H1 (cell line): Measurements from ENCODE around the gene SNED1. TPM values are rescaled to one million over a fixed set of nuclear protein-coding genes. Genes with fewer than 3 reads are reported as not detected.

ENCODE experiments used
- CTCF ChIA-PET: fragments of 300-600 bp; sonication (Branson Sonifier 250); formaldehyde crosslinking; loops from one replicate; lab custom pipeline; 2021; ENCODE audit not compliant: partially characterized antibody; lab: Charles Lee
- POLR2A ChIA-PET: fragments of 300-600 bp; sonication (Branson Sonifier 250); formaldehyde crosslinking; loops from one replicate; lab custom pipeline; 2021; ENCODE audit warnings: inconsistent platforms; ENCODE audit not compliant: partially characterized antibody; lab: Charles Lee
- DNase-seq, 2 experiments: peaks; one replicate each; pipeline versions ENCODE4 v3.0.0 to v3.0.0-alpha.2; 2010 to 2022; ENCODE audit warnings: low spot score in 2 of 2, low read depth in 1 of 2, mixed read lengths in 1 of 2
- FAIRE-seq: peaks from 2 replicates; lab custom pipeline; 2011; peaks lifted over from hg19 to GRCh38; lab: Jason Lieb, UNC
- H2AFZ ChIP-seq: 2 replicates; pipeline ENCODE4 v1.8.1; 2012; ENCODE audit warnings: low read length, inconsistent platforms
- H2AK5ac ChIP-seq: 2 replicates; pipeline ENCODE4 v1.6.1; 2013; ENCODE audit warnings: low read depth, low read length
- H2BK120ac ChIP-seq: replicated peaks from 2 replicates; pipeline ENCODE3; 2013; ENCODE audit warnings: low read depth, low read length, inconsistent platforms
- H2BK12ac ChIP-seq: 2 replicates; pipeline ENCODE4 v1.6.1; 2013; ENCODE audit warnings: low read depth, low read length
- H2BK15ac ChIP-seq: 2 replicates; pipeline ENCODE4 v1.6.1; 2013; ENCODE audit warnings: low read length
- H2BK20ac ChIP-seq: 2 replicates; pipeline ENCODE4 v1.6.1; 2013; ENCODE audit warnings: low read length
- H2BK5ac ChIP-seq: 2 replicates; pipeline ENCODE4 v1.6.1; 2013; ENCODE audit warnings: low read depth, low read length
- H3K14ac ChIP-seq: 2 replicates; pipeline ENCODE4 v1.6.1; 2013; ENCODE audit warnings: inconsistent platforms; ENCODE audit not compliant: insufficient read length
- H3K18ac ChIP-seq: 2 replicates; pipeline ENCODE4 v1.6.1; 2013; ENCODE audit warnings: low read length; ENCODE audit errors: extremely low read depth
- H3K23ac ChIP-seq: 2 replicates; pipeline ENCODE4 v1.6.1; 2013; ENCODE audit warnings: inconsistent platforms; ENCODE audit not compliant: insufficient read length
- H3K23me2 ChIP-seq: 2 replicates; pipeline ENCODE4 v1.6.1; 2013; ENCODE audit warnings: low read depth, low read length
- H3K27ac ChIP-seq: 2 replicates; pipeline ENCODE4 v1.6.1; 2011; ENCODE audit warnings: low read depth, low read length, inconsistent platforms
- H3K27me3 ChIP-seq, 4 experiments: replicated peaks in 1 of 4; 1 replicate in 1 of 4; 2 replicates in 3 of 4; pipeline versions ENCODE4 v1.6.1 to v1.8.1; 2011 to 2013; ENCODE audit warnings: low read length in 3 of 4, mild to moderate bottlenecking in 3 of 4, inconsistent platforms in 2 of 4, mixed read lengths in 2 of 4, moderate library complexity in 1 of 4; ENCODE audit not compliant: control insufficient read depth in 3 of 4, insufficient read depth in 3 of 4; ENCODE audit errors: extremely low read depth in 1 of 4
- H3K36me3 ChIP-seq, 4 experiments: 2 replicates each; pipeline versions ENCODE4 v1.6.1 to v1.8.1; 2011 to 2013; ENCODE audit warnings: mild to moderate bottlenecking in 4 of 4, low read length in 3 of 4, moderate library complexity in 2 of 4, control low read depth in 1 of 4, inconsistent platforms in 1 of 4; ENCODE audit not compliant: insufficient read depth in 4 of 4, control insufficient read depth in 2 of 4
- H3K4ac ChIP-seq: replicated peaks from 2 replicates; pipeline ENCODE3; 2013; ENCODE audit warnings: low read length, low read depth, mixed read lengths, inconsistent platforms; ENCODE audit not compliant: insufficient read length
- H3K4me1 ChIP-seq, 4 experiments: replicated peaks in 1 of 4; 1 replicate in 1 of 4; 2 replicates in 3 of 4; pipeline versions ENCODE4 v1.6.1 to v1.8.1; 2011 to 2013; ENCODE audit warnings: low read length in 3 of 4, inconsistent platforms in 2 of 4, mixed read lengths in 1 of 4; ENCODE audit not compliant: insufficient read depth in 4 of 4, control insufficient read depth in 3 of 4
- H3K4me2 ChIP-seq, 2 experiments: 2 replicates each; pipeline versions ENCODE4 v1.6.1 to v1.8.1; 2011 to 2013; ENCODE audit warnings: low read depth in 2 of 2, low read length in 2 of 2, control low read depth in 1 of 2, inconsistent platforms in 1 of 2, mild to moderate bottlenecking in 1 of 2; ENCODE audit not compliant: insufficient read depth in 1 of 2
- H3K4me3 ChIP-seq, 4 experiments: fragments of 200-600, 300-600 bp in 1 of 4; sonication (generic), shearing (Covaris generic), sonication (Bioruptor Twin) in 1 of 4; 2 replicates each; pipeline versions ENCODE4 v1.5.1 to v1.8.1; 2011 to 2016; ENCODE audit warnings: low read length in 4 of 4, low read depth in 3 of 4, control low read depth in 2 of 4, inconsistent platforms in 2 of 4, mild to moderate bottlenecking in 2 of 4, mixed read lengths in 1 of 4, moderate library complexity in 1 of 4; ENCODE audit not compliant: insufficient read depth in 2 of 4; ENCODE audit errors: extremely low read depth in 1 of 4
- H3K56ac ChIP-seq: replicated peaks from 2 replicates; pipeline ENCODE3; 2013; ENCODE audit warnings: low read depth, mild to moderate bottlenecking, mixed read lengths, low read length, inconsistent platforms; ENCODE audit not compliant: insufficient read length
- H3K79me1 ChIP-seq: 2 replicates; pipeline ENCODE4 v1.6.1; 2013; ENCODE audit warnings: low read depth, low read length, control low read depth
- H3K79me2 ChIP-seq, 2 experiments: 2 replicates each; pipeline versions ENCODE4 v1.6.1 to v1.8.1; 2012 to 2013; ENCODE audit warnings: low read length in 2 of 2, mild to moderate bottlenecking in 2 of 2, inconsistent platforms in 1 of 2; ENCODE audit not compliant: insufficient read depth in 2 of 2, control insufficient read depth in 1 of 2
- H3K9ac ChIP-seq, 4 experiments: replicated peaks in 1 of 4; 1 replicate in 1 of 4; 2 replicates in 3 of 4; pipeline versions ENCODE4 v1.6.1 to v1.8.1; 2011 to 2013; ENCODE audit warnings: low read depth in 3 of 4, low read length in 3 of 4, control low read depth in 2 of 4, mild to moderate bottlenecking in 2 of 4, moderate library complexity in 2 of 4, inconsistent platforms in 1 of 4; ENCODE audit errors: extremely low read depth in 1 of 4
- H3K9me3 ChIP-seq, 2 experiments: 2 replicates each; pipeline versions ENCODE4 v1.6.1 to v1.8.1; 2012 to 2013; ENCODE audit warnings: mild to moderate bottlenecking in 2 of 2, moderate library complexity in 2 of 2, control low read depth in 1 of 2, inconsistent platforms in 1 of 2, low read depth in 1 of 2, low read length in 1 of 2, mixed read lengths in 1 of 2; ENCODE audit not compliant: insufficient read depth in 2 of 2
- H4K20me1 ChIP-seq, 2 experiments: replicated peaks in 1 of 2; 2 replicates each; pipeline versions ENCODE3 to v1.8.1; 2011 to 2013; ENCODE audit warnings: inconsistent platforms in 2 of 2, low read length in 2 of 2, mild to moderate bottlenecking in 1 of 2; ENCODE audit not compliant: insufficient read depth in 2 of 2, control insufficient read depth in 1 of 2
- H4K5ac ChIP-seq: 2 replicates; pipeline ENCODE4 v1.6.1; 2013; ENCODE audit warnings: low read length, low read depth, mixed read lengths, inconsistent platforms; ENCODE audit not compliant: insufficient read length
- H4K8ac ChIP-seq: 2 replicates; pipeline ENCODE4 v1.8.0; 2013; ENCODE audit warnings: mild to moderate bottlenecking, moderate library complexity, low read length, inconsistent platforms; ENCODE audit not compliant: insufficient read depth; ENCODE audit errors: extremely low read depth
- H4K91ac ChIP-seq: replicated peaks from 2 replicates; pipeline ENCODE3; 2013; ENCODE audit warnings: low read length, mixed read lengths, inconsistent platforms; ENCODE audit not compliant: insufficient read length
- EZH2 ChIP-seq: fragments of 200-600 bp; sonication (generic); IDR thresholded peaks from 2 replicates; pipeline ENCODE4 v1.7.1; 2012; ENCODE audit warnings: low read depth, mild to moderate bottlenecking, moderate library complexity, low read length, inconsistent platforms; ENCODE audit not compliant: severe bottlenecking
- JUN ChIP-seq: IDR thresholded peaks from 2 replicates; pipeline ENCODE4 v1.6.1; 2011; ENCODE audit warnings: low read depth, mild to moderate bottlenecking, improper control_type of control experiment, low read length
- NANOG ChIP-seq: IDR thresholded peaks from 2 replicates; pipeline ENCODE4 v1.6.1; 2011; ENCODE audit warnings: low read length, low read depth, mild to moderate bottlenecking, inconsistent platforms; ENCODE audit not compliant: insufficient read depth, poor library complexity, severe bottlenecking
- POU5F1 ChIP-seq: IDR thresholded peaks from 2 replicates; pipeline ENCODE4 v1.6.1; 2011; ENCODE audit warnings: low read depth, mild to moderate bottlenecking, low read length, moderate library complexity
- SP1 ChIP-seq: IDR thresholded peaks from 2 replicates; pipeline ENCODE4 v1.6.1; 2011; ENCODE audit warnings: low read depth, low read length
- SUZ12 ChIP-seq: fragments of 200-600 bp; sonication (generic); IDR thresholded peaks from 2 replicates; pipeline ENCODE4 v1.6.1; 2012; ENCODE audit warnings: mild to moderate bottlenecking, inconsistent platforms, low read length, moderate library complexity, mixed read lengths
- TAF1 ChIP-seq: IDR thresholded peaks from 2 replicates; pipeline ENCODE4 v1.6.1; 2011; ENCODE audit warnings: mild to moderate bottlenecking, low read depth, low read length
- WGBS, 2 experiments: shearing (Covaris generic) in 1 of 2; methylation state at CpG; one replicate each; pipeline versions ENCODE4 v1.1.6 to v1.1.7; 2013 to 2015; ENCODE audit warnings: low lambda C conversion rate in 2 of 2, mixed read lengths in 2 of 2, inconsistent platforms in 1 of 2, low coverage in 1 of 2, missing lambda C conversion rate in 1 of 2; ENCODE audit not compliant: insufficient replicate concordance in 2 of 2, insufficient coverage in 1 of 2, insufficient read length in 1 of 2; ENCODE audit errors: extremely low coverage in 1 of 2, missing lambda C conversion rate in 1 of 2; 5-methylcytosine and 5-hydroxymethylcytosine counted together
- polyA plus RNA-seq, 7 experiments: library from polyadenylated mRNA; depleted of rRNA in 3 of 7; stranded (reverse) in 5 of 7; unstranded in 2 of 7; fragments of >200 nt in 5 of 7; fragments of 200-250 nt in 2 of 7; gene quantifications; 1 replicate in 5 of 7; 2 replicates in 1 of 7; 4 replicates in 1 of 7; pipeline versions ENCODE4 v1.2.1 to v1.2.3, GENCODE V29; 2011 to 2013; ENCODE audit warnings: missing spikeins in 2 of 7, mixed read lengths in 2 of 7
- total RNA-seq: library from RNA; stranded (reverse); fragmentation: NEBNext Ultra II Directional; extraction: Animal tissue kit (Norgen Biotek cat#: 25700); gene quantifications from 2 replicates; pipeline ENCODE4 v1.2.1, GENCODE V29; 2021
- TF ChIP-seq, protein P1 (sequence below): IDR thresholded peaks from 2 replicates; pipeline ENCODE4 v1.6.1; 2012; ENCODE audit warnings: inconsistent platforms
- TF ChIP-seq, protein P2 (sequence below): IDR thresholded peaks from 2 replicates; pipeline ENCODE4 v1.6.1; 2012; ENCODE audit warnings: low read length, inconsistent platforms

The SNED1 gene
- total and polyA plus RNA-seq, 2 of the 8 experiments (the other 6 are each of a cell fraction or from before 2014, with no cell fraction given), result 1.9 TPM

DNA sequence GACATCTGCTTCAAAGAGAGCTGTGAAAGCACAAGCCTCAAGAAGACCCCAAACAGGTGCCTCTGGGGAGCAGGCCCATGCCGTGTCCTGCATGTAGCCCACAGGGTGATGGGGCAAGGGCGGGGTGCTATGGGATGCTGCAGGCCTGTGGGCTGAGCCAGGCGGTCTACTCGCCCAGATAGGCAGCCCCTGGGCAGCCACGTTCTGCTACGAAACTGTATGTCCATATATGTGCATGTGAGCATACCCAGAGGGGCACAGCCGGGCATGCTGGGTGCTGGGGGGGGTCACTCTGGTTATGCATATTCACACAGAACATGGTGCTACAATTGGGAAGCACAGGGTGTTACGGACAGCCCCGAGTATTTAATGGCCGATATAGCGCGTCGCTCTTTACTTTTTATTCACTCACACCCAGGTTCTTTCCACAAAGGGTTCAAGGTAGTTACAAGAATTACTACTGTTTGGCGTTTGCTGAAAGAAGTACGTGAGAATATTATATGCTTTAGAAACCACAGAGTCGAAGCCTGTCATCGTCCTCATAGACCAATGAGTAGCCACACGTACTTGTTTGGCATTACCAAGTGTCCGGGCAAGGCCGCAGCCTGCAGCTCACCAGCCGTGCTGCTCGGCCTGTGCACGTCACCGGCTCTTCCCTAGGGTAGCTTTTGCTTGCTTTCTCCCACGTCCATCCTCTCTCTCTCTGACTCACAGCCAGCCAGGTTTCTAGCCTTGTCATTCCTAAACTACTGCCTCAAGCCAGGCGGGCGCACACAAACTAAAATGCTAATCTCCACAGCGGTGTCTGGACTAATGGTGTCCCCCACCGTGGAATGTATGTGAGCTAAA is 89.2 kb downstream of the SNED1 start:
- H2BK5ac ChIP-seq, result no peak overlapping the region
- H3K14ac ChIP-seq, result no peak overlapping the region
- no peaks in the 10 kb centered on the region for H3K9me3 ChIP-seq
- no peak overlapping the region for H2BK20ac ChIP-seq
- H3K79me2 ChIP-seq, result no peaks in the 10 kb centered on the region
- H3K18ac ChIP-seq, result no peak overlapping the region
- no peak overlapping the region for H3K4me3 ChIP-seq
- no peak overlapping the region for H3K4me2 ChIP-seq
- WGBS, 2 experiments, result 92% methylated on average over 29 of the region's 29 CpGs; no CpG with 5 or more reads in 1 of the 2 experiments
- no peak overlapping the region for H4K91ac ChIP-seq
- no peak overlapping the region for H2BK15ac ChIP-seq
- no peak overlapping the region for H2BK12ac ChIP-seq
- no peak overlapping the region for H2AK5ac ChIP-seq
- no peaks in the 10 kb centered on the region; the same call in 1 of the 2 replicates for H3K79me1 ChIP-seq
- H3K56ac ChIP-seq, result no peak overlapping the region
- H3K36me3 ChIP-seq, result peaks cover 4 to 17% (median 10%) of the 10 kb centered on the region in 4 experiments; a peak in 7 of 8 replicates
- H3K27ac ChIP-seq, result no peak overlapping the region
- H3K27me3 ChIP-seq, result no peaks in the 10 kb centered on the region
- no peak overlapping the region for H4K8ac ChIP-seq
- DNase-seq, result no peak
- no peak overlapping the region for H2AFZ ChIP-seq
- H4K5ac ChIP-seq, result no peak overlapping the region
- ChIA-PET CTCF (no interaction called here), POLR2A (interaction anchor here (1.6 kb wide), 1 partner anchor 9 kb away, joined by 4 read pairs; no protein-coding TSS in a partner anchor)
- no peak overlapping the region for H2BK120ac ChIP-seq
- H3K4ac ChIP-seq, result no peak overlapping the region
- no peaks in the 10 kb centered on the region for H3K4me1 ChIP-seq
- no peaks in the 10 kb centered on the region for H3K23me2 ChIP-seq
- no peak overlapping the region for H3K9ac ChIP-seq
- no peak overlapping the region for H3K23ac ChIP-seq
- peaks cover 0 to 3% of the 10 kb centered on the region in 2 experiments for H4K20me1 ChIP-seq
- FAIRE-seq, result no peak
- TF ChIP-seq SUZ12 (no peak), EZH2 (no peak), POU5F1 (no peak), JUN (no peak), SP1 (no peak), NANOG (no peak), TAF1 (no peak)
- TF ChIP-seq, protein P1, sequence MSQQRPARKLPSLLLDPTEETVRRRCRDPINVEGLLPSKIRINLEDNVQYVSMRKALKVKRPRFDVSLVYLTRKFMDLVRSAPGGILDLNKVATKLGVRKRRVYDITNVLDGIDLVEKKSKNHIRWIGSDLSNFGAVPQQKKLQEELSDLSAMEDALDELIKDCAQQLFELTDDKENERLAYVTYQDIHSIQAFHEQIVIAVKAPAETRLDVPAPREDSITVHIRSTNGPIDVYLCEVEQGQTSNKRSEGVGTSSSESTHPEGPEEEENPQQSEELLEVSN, result no peak
- TF ChIP-seq, protein P2, sequence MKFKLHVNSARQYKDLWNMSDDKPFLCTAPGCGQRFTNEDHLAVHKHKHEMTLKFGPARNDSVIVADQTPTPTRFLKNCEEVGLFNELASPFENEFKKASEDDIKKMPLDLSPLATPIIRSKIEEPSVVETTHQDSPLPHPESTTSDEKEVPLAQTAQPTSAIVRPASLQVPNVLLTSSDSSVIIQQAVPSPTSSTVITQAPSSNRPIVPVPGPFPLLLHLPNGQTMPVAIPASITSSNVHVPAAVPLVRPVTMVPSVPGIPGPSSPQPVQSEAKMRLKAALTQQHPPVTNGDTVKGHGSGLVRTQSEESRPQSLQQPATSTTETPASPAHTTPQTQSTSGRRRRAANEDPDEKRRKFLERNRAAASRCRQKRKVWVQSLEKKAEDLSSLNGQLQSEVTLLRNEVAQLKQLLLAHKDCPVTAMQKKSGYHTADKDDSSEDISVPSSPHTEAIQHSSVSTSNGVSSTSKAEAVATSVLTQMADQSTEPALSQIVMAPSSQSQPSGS, result no peak
